ENCODE measurements around the gene SH3BGRL2.

The SH3BGRL2 gene

GRCh38 chr6:79632580-79632979 is 1.5 kb downstream of the SH3BGRL2 start:
- Histone ChIP-seq H3K36me3 (ENCODE audit: insufficient read depth, low read length) (no peaks in the 10 kb centered on the region), H3K4me3 (ENCODE audit: low read depth in 1 of 2, low read length in 2 of 2) (no peak overlapping the region), H4K20me1 (ENCODE audit: insufficient read depth, low read length) (no peaks in the 10 kb centered on the region), H3K27me3 (ENCODE audit: insufficient read depth, low read length, poor library complexity) (peaks cover 6% of the 10 kb centered on the region), H3K27ac (ENCODE audit: low read length) (no peak overlapping the region), H3K4me2 (ENCODE audit: insufficient read depth, low read length) (no peak overlapping the region), H3K9me3 (ENCODE audit: insufficient read depth, low read length, severe bottlenecking) (no peaks in the 10 kb centered on the region), H3K4me1 (ENCODE audit: insufficient read depth, low read length) (no peaks in the 10 kb centered on the region), H2AFZ (ENCODE audit: low read depth, low read length) (no peak overlapping the region), H3K9ac (ENCODE audit: low read depth, low read length) (no peak overlapping the region), H3K79me2 (ENCODE audit: insufficient read depth, low read length) (no peaks in the 10 kb centered on the region)
- no peak for TF ChIP-seq EZH2 (IDR thresholded peaks at IDR 0.05; ENCODE audit: borderline replicate concordance, low read depth, low read length, severe bottlenecking)
- DNase-seq (no peak), ATAC-seq (ENCODE audit: insufficient read depth, low read depth) (no peak)

- H3K4me1 ChIP-seq (ENCODE audit: insufficient read depth, low read length), result no peaks in the 10 kb centered on the region
- H2AFZ ChIP-seq (ENCODE audit: low read depth, low read length), result no peak overlapping the region
- no peaks in the 10 kb centered on the region for H3K9me3 ChIP-seq (ENCODE audit: insufficient read depth, low read length, severe bottlenecking)
- H3K27ac ChIP-seq (ENCODE audit: low read length), result no peak overlapping the region
- ATAC-seq (ENCODE audit: insufficient read depth, low read depth), result no peak
- H4K20me1 ChIP-seq (ENCODE audit: insufficient read depth, low read length), result no peaks in the 10 kb centered on the region
- H3K36me3 ChIP-seq (ENCODE audit: insufficient read depth, low read length), result no peaks in the 10 kb centered on the region
- peaks cover 6% of the 10 kb centered on the region for H3K27me3 ChIP-seq (ENCODE audit: insufficient read depth, low read length, poor library complexity)
- H3K79me2 ChIP-seq (ENCODE audit: insufficient read depth, low read length), result no peaks in the 10 kb centered on the region
- no peak overlapping the region for H3K4me3 ChIP-seq (ENCODE audit: low read depth in 1 of 2, low read length in 2 of 2)
- H3K9ac ChIP-seq (ENCODE audit: low read depth, low read length), result no peak overlapping the region
- no peak overlapping the region for H3K4me2 ChIP-seq (ENCODE audit: insufficient read depth, low read length)
- no peak for DNase-seq
- no peak for TF ChIP-seq CTCF (IDR thresholded peaks at IDR 0.05; ENCODE audit: borderline replicate concordance, extremely low read depth, low read length, poor library complexity, severe bottlenecking)
- no peak for TF ChIP-seq EZH2 (IDR thresholded peaks at IDR 0.05; ENCODE audit: borderline replicate concordance, low read depth, low read length, severe bottlenecking)
Observed at GRCh38 chr6:79634491-79635231, 3.5 kb downstream of the SH3BGRL2 start.

GRCh38 chr6:79635232-79635543 is 4.1 kb downstream of the SH3BGRL2 start:
- TF ChIP-seq CTCF (IDR thresholded peaks at IDR 0.05; ENCODE audit: borderline replicate concordance, extremely low read depth, low read length, poor library complexity, severe bottlenecking) (no peak), EZH2 (IDR thresholded peaks at IDR 0.05; ENCODE audit: borderline replicate concordance, low read depth, low read length, severe bottlenecking) (no peak)
- H2AFZ ChIP-seq (ENCODE audit: low read depth, low read length), result no peak overlapping the region
- H4K20me1 ChIP-seq (ENCODE audit: insufficient read depth, low read length), result no peaks in the 10 kb centered on the region
- DNase-seq (no peak), ATAC-seq (ENCODE audit: insufficient read depth, low read depth) (no peak)
- no peak overlapping the region for H3K4me3 ChIP-seq (ENCODE audit: low read depth in 1 of 2, low read length in 2 of 2)
- no peaks in the 10 kb centered on the region for H3K9me3 ChIP-seq (ENCODE audit: insufficient read depth, low read length, severe bottlenecking)
- no peaks in the 10 kb centered on the region for H3K36me3 ChIP-seq (ENCODE audit: insufficient read depth, low read length)
- H3K27ac ChIP-seq (ENCODE audit: low read length), result no peak overlapping the region
- H3K79me2 ChIP-seq (ENCODE audit: insufficient read depth, low read length), result no peaks in the 10 kb centered on the region
- H3K27me3 ChIP-seq (ENCODE audit: insufficient read depth, low read length, poor library complexity), result peaks cover 6% of the 10 kb centered on the region
- H3K4me1 ChIP-seq (ENCODE audit: insufficient read depth, low read length), result no peaks in the 10 kb centered on the region
- no peak overlapping the region for H3K4me2 ChIP-seq (ENCODE audit: insufficient read depth, low read length)
- H3K9ac ChIP-seq (ENCODE audit: low read depth, low read length), result no peak overlapping the region

- no peak overlapping the region for H3K4me2 ChIP-seq (ENCODE audit: insufficient read depth, low read length)
- no peaks in the 10 kb centered on the region for H3K79me2 ChIP-seq (ENCODE audit: insufficient read depth, low read length)
- TF ChIP-seq CTCF (IDR thresholded peaks at IDR 0.05; ENCODE audit: borderline replicate concordance, extremely low read depth, low read length, poor library complexity, severe bottlenecking) (no peak), EZH2 (IDR thresholded peaks at IDR 0.05; ENCODE audit: borderline replicate concordance, low read depth, low read length, severe bottlenecking) (no peak)
- DNase-seq, result no peak
- H3K27ac ChIP-seq (ENCODE audit: low read length), result no peak overlapping the region
- H4K20me1 ChIP-seq (ENCODE audit: insufficient read depth, low read length), result no peaks in the 10 kb centered on the region
- no peak overlapping the region for H3K4me3 ChIP-seq (ENCODE audit: low read depth in 1 of 2, low read length in 2 of 2)
- H3K4me1 ChIP-seq (ENCODE audit: insufficient read depth, low read length), result no peaks in the 10 kb centered on the region
- ATAC-seq (ENCODE audit: insufficient read depth, low read depth), result no peak
- no peak overlapping the region for H3K9ac ChIP-seq (ENCODE audit: low read depth, low read length)
- no peaks in the 10 kb centered on the region for H3K36me3 ChIP-seq (ENCODE audit: insufficient read depth, low read length)
- H3K9me3 ChIP-seq (ENCODE audit: insufficient read depth, low read length, severe bottlenecking), result no peaks in the 10 kb centered on the region
- H3K27me3 ChIP-seq (ENCODE audit: insufficient read depth, low read length, poor library complexity), result peaks cover 3% of the 10 kb centered on the region
- no peak overlapping the region for H2AFZ ChIP-seq (ENCODE audit: low read depth, low read length)
Observed at GRCh38 chr6:79636673-79637072, 5.5 kb downstream of the SH3BGRL2 start.

Data from DND-41 (cell line).